Spleen (tissue), 11 donors: ENCODE measurements around the gene SERPINA9. TPM values are rescaled to one million over a fixed set of nuclear protein-coding genes. Genes with fewer than 3 reads are reported as not detected.

ENCODE experiments used
- DNase-seq: peaks from one replicate; pipeline ENCODE4 v3.0.0-alpha.2; 2020
- H3K27ac ChIP-seq, 8 donors: fragments of 200-600 bp; sonication (generic) in 7 of 8; 1 replicate in 4 of 8; 2 replicates in 4 of 8; pipeline versions ENCODE4 v1.5.0 to v1.8.0; 2016 to 2021; ENCODE audit warnings: inconsistent platforms in 4 of 8, mild to moderate bottlenecking in 4 of 8, moderate library complexity in 1 of 8
- H3K27me3 ChIP-seq, 7 donors: fragments of 200-600 bp; sonication (generic) in 6 of 7; replicated peaks in 1 of 7; 1 replicate in 4 of 7; 2 replicates in 3 of 7; pipeline versions ENCODE4 v1.5.0 to v1.8.0; 2016 to 2021; ENCODE audit warnings: inconsistent platforms in 3 of 7, mild to moderate bottlenecking in 1 of 7
- H3K36me3 ChIP-seq, 6 donors: fragments of 200-600 bp; sonication (generic) in 5 of 6; 1 replicate in 4 of 6; 2 replicates in 2 of 6; pipeline versions ENCODE4 v1.5.0 to v1.8.0; 2016 to 2021; ENCODE audit warnings: inconsistent platforms in 2 of 6
- H3K4me1 ChIP-seq, 6 donors: fragments of 200-600 bp; sonication (generic) in 5 of 6; 1 replicate in 3 of 6; 2 replicates in 3 of 6; pipeline versions ENCODE4 v1.5.0 to v1.8.0; 2016 to 2021; ENCODE audit warnings: inconsistent platforms in 3 of 6
- H3K4me3 ChIP-seq, 8 donors: fragments of 200-600 bp; sonication (generic) in 7 of 8; 1 replicate in 4 of 8; 2 replicates in 4 of 8; pipeline versions ENCODE4 v1.5.0 to v1.8.0; 2016 to 2021; ENCODE audit warnings: inconsistent platforms in 4 of 8, mild to moderate bottlenecking in 4 of 8, moderate library complexity in 2 of 8
- H3K9me3 ChIP-seq, 8 donors: fragments of 200-600 bp; sonication (generic) in 7 of 8; 1 replicate in 4 of 8; 2 replicates in 4 of 8; pipeline versions ENCODE4 v1.5.0 to v1.8.0; 2016 to 2021; ENCODE audit warnings: inconsistent platforms in 4 of 8
- CTCF ChIP-seq, 11 experiments: fragments of 200-600 bp in 7 of 11; fragments of 450-650 bp in 4 of 11; sonication (generic) in 4 of 11; IDR thresholded peaks in 8 of 11; conservative IDR thresholded peaks in 3 of 11; 1 replicate in 7 of 11; 2 replicates in 4 of 11; pipeline versions ENCODE4 v1.4.0 to v1.8.0; 2016 to 2021; ENCODE audit warnings: antibody characterized with exemption in 11 of 11, inconsistent platforms in 4 of 11, mild to moderate bottlenecking in 1 of 11
- POLR2A ChIP-seq, 3 donors: fragments of 450-650 bp; IDR thresholded peaks; one replicate each; pipeline ENCODE4 v1.5.1; 2017; ENCODE audit warnings: antibody characterized with exemption in 3 of 3, mild to moderate bottlenecking in 1 of 3
- POLR2AphosphoS5 ChIP-seq, 3 donors: sonication (generic); formaldehyde crosslinking; IDR thresholded peaks; one replicate each; pipeline ENCODE4 v1.5.1; 2017; ENCODE audit warnings: antibody characterized with exemption in 3 of 3
- WGBS, 5 donors: extraction: QIAGEN DNeasy Blood & Tissue Kit in 3 of 5; methylation state at CpG; one replicate each; pipeline versions ENCODE4 v1.1.5 to v1.1.7; 2013 to 2018; 5-methylcytosine and 5-hydroxymethylcytosine counted together
- intact Hi-C: fragments of 100-400 bp; cut with DNase I; formaldehyde crosslinking; loops from one replicate; pipeline ENCODE4 v1.15.0; 2023; ENCODE audit warnings: low total_unique reads
- polyA plus RNA-seq, 3 donors: library from polyadenylated mRNA; stranded (reverse); fragments of 200-250 nt; gene quantifications; one replicate each; pipeline ENCODE4 v1.2.1, GENCODE V29; 2013
- total RNA-seq, 7 donors: library from RNA; depleted of rRNA in 3 of 7; stranded (reverse); fragments of >200 nt in 3 of 7; fragmentation: NEBNext Ultra II Directional in 4 of 7; extraction: Animal tissue kit (Norgen Biotek cat#: 25700) in 4 of 7; gene quantifications; one replicate each; pipeline versions ENCODE4 v1.1.0 to v1.2.1, GENCODE V29; 2016 to 2021
- donor health status: healthy with polysubstance abuse.
- donor health status: DM: no; HTN: no; CAD: no; lungs with moderate emphysema.
- donor health status: DM: no; HTN: no; CAD: no.
- donor health status: Bipolar disorder and iron deficiency.
- donor health status: healthy.
- donor health status: DM: no; HTN: no; CAD: no.
- donor health status: DM: yes; HTN: yes; CAD: no.

Gene SERPINA9
- total and polyA plus RNA-seq, 10 donors: 0.10 to 8.9 (median 0.65) TPM; not detected in 7

GRCh38 chr14:94462763-94463572, 13.0 kb downstream of the SERPINA9 start:
- H3K27ac ChIP-seq: no peak overlapping the region
- peaks cover 0 to 8% (median 0%) of the 10 kb centered on the region in 7 donors for H3K27me3 ChIP-seq
- H3K4me1 ChIP-seq: no peaks in the 10 kb centered on the region
- 83 to 93% (median 88%) methylated on average over 7 of the region's 7 CpGs for WGBS, 5 donors
- no peaks in the 10 kb centered on the region for H3K36me3 ChIP-seq
- no peak overlapping the region for H3K4me3 ChIP-seq
- intact Hi-C loops: no loop called here
- DNase-seq: no peak
- TF ChIP-seq CTCF (IDR thresholded peaks at IDR 0.05 in 8 of 11, conservative IDR thresholded peaks at IDR 0.05 in 3 of 11): no peak
- TF ChIP-seq POLR2AphosphoS5 (IDR thresholded peaks at IDR 0.05): no peak
- no peak for TF ChIP-seq POLR2A (IDR thresholded peaks at IDR 0.05)
- H3K9me3 ChIP-seq: peaks cover 0 to 45% (median 18%) of the 10 kb centered on the region in 8 donors

- Histone ChIP-seq H3K27ac (no peak overlapping the region), H3K4me1 (no peaks in the 10 kb centered on the region), H3K36me3 (no peaks in the 10 kb centered on the region), H3K4me3 (no peak overlapping the region), H3K9me3 (peaks cover 0 to 51% (median 18%) of the 10 kb centered on the region in 8 donors), H3K27me3 (peaks cover 0 to 8% (median 0%) of the 10 kb centered on the region in 7 donors)
- DNase-seq: no peak
- TF ChIP-seq POLR2A (IDR thresholded peaks at IDR 0.05) (no peak), POLR2AphosphoS5 (IDR thresholded peaks at IDR 0.05) (no peak), CTCF (IDR thresholded peaks at IDR 0.05 in 8 of 11, conservative IDR thresholded peaks at IDR 0.05 in 3 of 11) (no peak)
- intact Hi-C loops: no loop called here
- 89 to 95% (median 90%) methylated on average over 6 of the region's 6 CpGs for WGBS, 5 donors
Observed at GRCh38 chr14:94462219-94462551, 13.8 kb downstream of the SERPINA9 start.

- Histone ChIP-seq H3K4me1 (no peaks in the 10 kb centered on the region), H3K9me3 (peaks cover 0 to 56% (median 20%) of the 10 kb centered on the region in 8 donors), H3K36me3 (no peaks in the 10 kb centered on the region), H3K27ac (no peak overlapping the region), H3K4me3 (no peak overlapping the region), H3K27me3 (peaks cover 0 to 8% (median 0%) of the 10 kb centered on the region in 7 donors)
- intact Hi-C loops: no loop called here
- TF ChIP-seq POLR2AphosphoS5 (IDR thresholded peaks at IDR 0.05) (no peak), CTCF (IDR thresholded peaks at IDR 0.05 in 8 of 11, conservative IDR thresholded peaks at IDR 0.05 in 3 of 11) (no peak), POLR2A (IDR thresholded peaks at IDR 0.05) (no peak)
- DNase-seq: no peak
- 79 to 89% (median 88%) methylated on average over 19 of the region's 19 CpGs for WGBS, 5 donors
Observed at GRCh38 chr14:94461526-94462218, 14.3 kb downstream of the SERPINA9 start.
